Measurements from ENCODE around the gene SSBP4.

DNA sequence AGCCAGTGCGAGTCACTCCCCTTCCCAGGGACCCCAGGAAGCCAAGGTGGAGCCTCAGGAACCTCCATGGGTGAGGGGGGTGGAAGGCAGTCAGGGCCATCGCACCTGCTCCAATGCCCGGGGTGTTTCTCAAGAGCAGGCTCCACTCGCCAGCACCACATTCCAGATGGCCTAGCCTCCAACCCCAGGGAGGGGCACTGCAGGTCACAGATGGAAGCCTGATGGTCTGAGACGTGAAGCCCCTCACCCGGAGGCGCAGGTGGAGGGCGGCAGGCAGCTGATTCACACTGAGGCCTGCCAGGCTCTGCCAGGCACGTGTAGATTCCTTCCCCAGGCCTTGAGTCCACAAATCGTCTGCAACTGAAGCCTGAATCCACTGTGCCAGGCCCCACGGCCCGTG lies 41.7 kb downstream of the SSBP4 start:
- TF ChIP-seq SUZ12 (IDR thresholded peaks at IDR 0.05; ENCODE audit: extremely low read depth, insufficient read depth, insufficient read length) (no peak), ZNF274 (IDR thresholded peaks at IDR 0.05; ENCODE audit: low read depth, low read length) (no peak)
